ENCODE data around the gene LRRC8E. TPM values are rescaled to one million over a fixed set of nuclear protein-coding genes. Genes with fewer than 3 reads are reported as not detected.

The LRRC8E gene
- total and polyA plus RNA-seq, 2 of the 8 experiments (the other 6 are each of a cell fraction or from before 2014, with no cell fraction given), result 2.7 to 2.9 TPM

DNA sequence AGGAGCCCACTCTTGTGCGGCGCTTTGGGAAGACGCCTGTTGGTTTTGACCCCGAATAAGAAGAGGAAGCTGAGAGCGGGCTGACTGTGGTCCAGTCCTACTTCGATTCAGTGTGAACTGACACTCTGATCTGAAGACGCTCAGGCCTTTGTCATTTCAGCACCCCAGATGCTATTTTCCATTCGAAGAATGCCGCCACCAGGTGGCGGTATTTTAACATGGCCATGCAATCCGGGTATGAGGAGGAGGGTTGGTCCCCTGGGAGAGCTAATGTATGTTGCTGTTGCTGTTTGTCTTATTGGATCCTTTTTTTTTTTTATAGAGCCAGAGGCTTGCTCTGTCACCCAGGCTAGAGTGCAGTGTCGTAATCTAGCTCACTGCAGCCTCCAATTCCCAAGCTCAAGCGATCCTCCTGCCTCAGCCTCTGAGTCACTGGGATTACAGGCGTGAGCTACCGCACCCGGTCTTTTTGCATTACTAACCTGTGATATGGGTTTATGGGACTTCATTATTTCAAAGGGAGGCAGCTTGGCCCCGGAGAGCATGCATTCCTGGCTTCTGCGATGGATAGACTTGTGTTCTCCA lies 56.0 kb downstream of the LRRC8E start (continued):
- TF ChIP-seq KDM5A (IDR thresholded peaks at IDR 0.05; ENCODE audit: low read length), result no peak
- no peak for TF ChIP-seq KDM4A (IDR thresholded peaks at IDR 0.05; ENCODE audit: low read depth, low read length, severe bottlenecking)
- TF ChIP-seq JUND (IDR thresholded peaks at IDR 0.05; ENCODE audit: low read length), result no peak
- TF ChIP-seq TCF12 (IDR thresholded peaks at IDR 0.05; ENCODE audit: low read depth, low read length), result no peak
- TF ChIP-seq BACH1 (IDR thresholded peaks at IDR 0.05; ENCODE audit: low read length), result no peak
- no peak for TF ChIP-seq BRCA1 (IDR thresholded peaks at IDR 0.05; ENCODE audit: low read depth, low read length)
- no peak for TF ChIP-seq EGR1 (IDR thresholded peaks at IDR 0.05; ENCODE audit: borderline replicate concordance, low read depth, low read length)
- no peak for TF ChIP-seq GABPA (IDR thresholded peaks at IDR 0.05; ENCODE audit: borderline replicate concordance, insufficient read depth, low read length)
- no peak for TF ChIP-seq CBX8 (IDR thresholded peaks at IDR 0.05; ENCODE audit: borderline replicate concordance, low read depth, low read length)
- TF ChIP-seq BCL11A (IDR thresholded peaks at IDR 0.05; ENCODE audit: low read depth in 2 of 2, low read length in 2 of 2), result no peak
- no peak for TF ChIP-seq SP4 (IDR thresholded peaks at IDR 0.05; ENCODE audit: low read length)
- TF ChIP-seq, protein P1, sequence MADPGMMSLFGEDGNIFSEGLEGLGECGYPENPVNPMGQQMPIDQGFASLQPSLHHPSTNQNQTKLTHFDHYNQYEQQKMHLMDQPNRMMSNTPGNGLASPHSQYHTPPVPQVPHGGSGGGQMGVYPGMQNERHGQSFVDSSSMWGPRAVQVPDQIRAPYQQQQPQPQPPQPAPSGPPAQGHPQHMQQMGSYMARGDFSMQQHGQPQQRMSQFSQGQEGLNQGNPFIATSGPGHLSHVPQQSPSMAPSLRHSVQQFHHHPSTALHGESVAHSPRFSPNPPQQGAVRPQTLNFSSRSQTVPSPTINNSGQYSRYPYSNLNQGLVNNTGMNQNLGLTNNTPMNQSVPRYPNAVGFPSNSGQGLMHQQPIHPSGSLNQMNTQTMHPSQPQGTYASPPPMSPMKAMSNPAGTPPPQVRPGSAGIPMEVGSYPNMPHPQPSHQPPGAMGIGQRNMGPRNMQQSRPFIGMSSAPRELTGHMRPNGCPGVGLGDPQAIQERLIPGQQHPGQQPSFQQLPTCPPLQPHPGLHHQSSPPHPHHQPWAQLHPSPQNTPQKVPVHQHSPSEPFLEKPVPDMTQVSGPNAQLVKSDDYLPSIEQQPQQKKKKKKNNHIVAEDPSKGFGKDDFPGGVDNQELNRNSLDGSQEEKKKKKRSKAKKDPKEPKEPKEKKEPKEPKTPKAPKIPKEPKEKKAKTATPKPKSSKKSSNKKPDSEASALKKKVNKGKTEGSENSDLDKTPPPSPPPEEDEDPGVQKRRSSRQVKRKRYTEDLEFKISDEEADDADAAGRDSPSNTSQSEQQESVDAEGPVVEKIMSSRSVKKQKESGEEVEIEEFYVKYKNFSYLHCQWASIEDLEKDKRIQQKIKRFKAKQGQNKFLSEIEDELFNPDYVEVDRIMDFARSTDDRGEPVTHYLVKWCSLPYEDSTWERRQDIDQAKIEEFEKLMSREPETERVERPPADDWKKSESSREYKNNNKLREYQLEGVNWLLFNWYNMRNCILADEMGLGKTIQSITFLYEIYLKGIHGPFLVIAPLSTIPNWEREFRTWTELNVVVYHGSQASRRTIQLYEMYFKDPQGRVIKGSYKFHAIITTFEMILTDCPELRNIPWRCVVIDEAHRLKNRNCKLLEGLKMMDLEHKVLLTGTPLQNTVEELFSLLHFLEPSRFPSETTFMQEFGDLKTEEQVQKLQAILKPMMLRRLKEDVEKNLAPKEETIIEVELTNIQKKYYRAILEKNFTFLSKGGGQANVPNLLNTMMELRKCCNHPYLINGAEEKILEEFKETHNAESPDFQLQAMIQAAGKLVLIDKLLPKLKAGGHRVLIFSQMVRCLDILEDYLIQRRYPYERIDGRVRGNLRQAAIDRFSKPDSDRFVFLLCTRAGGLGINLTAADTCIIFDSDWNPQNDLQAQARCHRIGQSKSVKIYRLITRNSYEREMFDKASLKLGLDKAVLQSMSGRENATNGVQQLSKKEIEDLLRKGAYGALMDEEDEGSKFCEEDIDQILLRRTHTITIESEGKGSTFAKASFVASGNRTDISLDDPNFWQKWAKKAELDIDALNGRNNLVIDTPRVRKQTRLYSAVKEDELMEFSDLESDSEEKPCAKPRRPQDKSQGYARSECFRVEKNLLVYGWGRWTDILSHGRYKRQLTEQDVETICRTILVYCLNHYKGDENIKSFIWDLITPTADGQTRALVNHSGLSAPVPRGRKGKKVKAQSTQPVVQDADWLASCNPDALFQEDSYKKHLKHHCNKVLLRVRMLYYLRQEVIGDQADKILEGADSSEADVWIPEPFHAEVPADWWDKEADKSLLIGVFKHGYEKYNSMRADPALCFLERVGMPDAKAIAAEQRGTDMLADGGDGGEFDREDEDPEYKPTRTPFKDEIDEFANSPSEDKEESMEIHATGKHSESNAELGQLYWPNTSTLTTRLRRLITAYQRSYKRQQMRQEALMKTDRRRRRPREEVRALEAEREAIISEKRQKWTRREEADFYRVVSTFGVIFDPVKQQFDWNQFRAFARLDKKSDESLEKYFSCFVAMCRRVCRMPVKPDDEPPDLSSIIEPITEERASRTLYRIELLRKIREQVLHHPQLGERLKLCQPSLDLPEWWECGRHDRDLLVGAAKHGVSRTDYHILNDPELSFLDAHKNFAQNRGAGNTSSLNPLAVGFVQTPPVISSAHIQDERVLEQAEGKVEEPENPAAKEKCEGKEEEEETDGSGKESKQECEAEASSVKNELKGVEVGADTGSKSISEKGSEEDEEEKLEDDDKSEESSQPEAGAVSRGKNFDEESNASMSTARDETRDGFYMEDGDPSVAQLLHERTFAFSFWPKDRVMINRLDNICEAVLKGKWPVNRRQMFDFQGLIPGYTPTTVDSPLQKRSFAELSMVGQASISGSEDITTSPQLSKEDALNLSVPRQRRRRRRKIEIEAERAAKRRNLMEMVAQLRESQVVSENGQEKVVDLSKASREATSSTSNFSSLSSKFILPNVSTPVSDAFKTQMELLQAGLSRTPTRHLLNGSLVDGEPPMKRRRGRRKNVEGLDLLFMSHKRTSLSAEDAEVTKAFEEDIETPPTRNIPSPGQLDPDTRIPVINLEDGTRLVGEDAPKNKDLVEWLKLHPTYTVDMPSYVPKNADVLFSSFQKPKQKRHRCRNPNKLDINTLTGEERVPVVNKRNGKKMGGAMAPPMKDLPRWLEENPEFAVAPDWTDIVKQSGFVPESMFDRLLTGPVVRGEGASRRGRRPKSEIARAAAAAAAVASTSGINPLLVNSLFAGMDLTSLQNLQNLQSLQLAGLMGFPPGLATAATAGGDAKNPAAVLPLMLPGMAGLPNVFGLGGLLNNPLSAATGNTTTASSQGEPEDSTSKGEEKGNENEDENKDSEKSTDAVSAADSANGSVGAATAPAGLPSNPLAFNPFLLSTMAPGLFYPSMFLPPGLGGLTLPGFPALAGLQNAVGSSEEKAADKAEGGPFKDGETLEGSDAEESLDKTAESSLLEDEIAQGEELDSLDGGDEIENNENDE (IDR thresholded peaks at IDR 0.05; ENCODE audit: insufficient replicate concordance, low read length), result no peak
- TF ChIP-seq CEBPB (IDR thresholded peaks at IDR 0.05; ENCODE audit: low read depth, low read length), result no peak

All from H1 (cell line).